HG03442 (cell line): Measurements from ENCODE around the gene MRAP.
"Not testable (repeated sequence)": the region's sequence is repeated elsewhere in the genome, so short reads cannot be mapped to it uniquely, and the experiment has no call there.

Source experiments
- ATAC-seq: cut with Tn5 transposase; IDR thresholded peaks from one replicate; pipeline ENCODE4 v1.9.1; 2021; ENCODE audit warnings: mild to moderate bottlenecking, moderate library complexity; ENCODE audit not compliant: unreplicated experiment

MRAP gene

DNA sequence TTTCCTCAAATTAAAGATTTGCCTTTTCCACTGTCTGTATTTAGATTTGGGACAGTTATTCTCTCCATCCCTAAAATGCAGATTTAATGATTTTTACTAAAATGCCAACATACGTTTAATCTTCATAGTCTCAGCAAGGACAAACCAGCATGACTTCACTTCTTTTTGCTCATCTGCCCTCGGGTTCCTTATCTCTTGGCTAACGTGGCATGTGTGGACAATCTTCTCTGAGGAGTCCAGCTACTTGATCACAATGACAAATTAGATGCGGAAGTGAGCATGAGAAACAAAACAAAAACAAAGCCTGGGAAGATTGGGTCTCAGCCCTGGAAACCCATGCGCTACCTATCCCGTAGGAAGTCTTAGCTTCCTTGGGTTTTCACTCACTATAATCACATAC is 1.0 kb downstream of the MRAP start:
- ATAC-seq, result no peak

GRCh38 chr21:32300117-32300681 is 1.5 kb downstream of the MRAP start:
- no peak for ATAC-seq

DNA sequence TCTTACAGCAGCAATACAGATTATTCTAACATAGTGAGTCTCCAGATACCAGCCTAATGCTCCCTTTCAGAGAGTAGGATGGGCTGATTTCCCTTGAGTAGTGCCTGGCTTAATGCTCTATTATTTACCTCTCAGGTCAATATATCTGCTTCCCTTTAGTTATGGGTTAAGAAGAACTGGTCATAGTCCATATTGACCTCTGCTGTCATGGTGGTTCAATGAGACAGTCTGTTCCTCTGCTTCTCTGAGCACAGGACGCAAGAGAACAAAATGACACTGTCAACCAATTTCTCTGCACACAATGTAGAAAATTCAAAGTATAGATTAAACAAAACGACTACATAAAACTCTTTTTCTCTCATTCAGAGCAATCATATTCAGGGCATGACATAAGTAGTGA is 2.9 kb downstream of the MRAP start:
- ATAC-seq, result no peak

DNA sequence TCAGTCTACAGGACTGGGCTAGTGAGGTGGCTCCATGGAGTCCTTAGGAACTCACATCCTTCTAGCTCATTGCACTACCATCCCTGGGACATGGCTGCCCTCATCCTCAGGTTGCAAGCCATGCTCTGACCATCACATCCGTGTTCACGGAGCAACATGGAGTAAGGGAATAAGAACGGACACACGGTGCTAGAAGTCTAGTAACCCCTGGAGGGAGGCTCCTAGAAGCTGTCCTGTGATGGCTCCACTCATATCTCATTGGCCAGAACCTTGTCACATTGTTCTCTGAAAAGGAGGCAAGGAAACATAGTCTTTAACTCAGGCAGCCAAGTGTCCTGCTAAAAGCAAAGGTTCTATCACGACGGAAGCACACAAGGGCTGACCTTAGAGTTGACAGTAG is 3.9 kb downstream of the MRAP start:
- ATAC-seq, result no peak

DNA sequence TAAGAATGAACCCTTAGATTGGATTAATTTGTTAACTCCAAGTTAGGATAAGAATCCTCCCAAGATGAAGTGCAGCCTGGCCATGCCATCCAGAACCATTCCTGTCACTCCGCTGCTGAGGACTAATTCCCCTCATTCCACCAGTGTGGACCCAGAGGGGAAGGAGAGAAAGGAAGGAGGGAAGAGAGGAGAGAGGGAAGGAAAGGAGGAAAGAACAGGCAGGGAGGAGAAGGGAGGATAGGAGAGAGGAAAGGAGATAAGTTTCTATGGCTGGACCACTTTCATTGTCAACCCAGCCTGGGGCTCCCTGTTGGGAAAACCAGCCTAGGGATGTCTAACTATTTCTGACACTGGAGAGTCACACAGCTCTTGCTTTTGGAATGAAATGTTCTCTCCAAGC is 4.7 kb downstream of the MRAP start:
- no peak for ATAC-seq

GRCh38 chr21:32304998-32305397 is 6.3 kb downstream of the MRAP start:
- no peak for ATAC-seq

DNA sequence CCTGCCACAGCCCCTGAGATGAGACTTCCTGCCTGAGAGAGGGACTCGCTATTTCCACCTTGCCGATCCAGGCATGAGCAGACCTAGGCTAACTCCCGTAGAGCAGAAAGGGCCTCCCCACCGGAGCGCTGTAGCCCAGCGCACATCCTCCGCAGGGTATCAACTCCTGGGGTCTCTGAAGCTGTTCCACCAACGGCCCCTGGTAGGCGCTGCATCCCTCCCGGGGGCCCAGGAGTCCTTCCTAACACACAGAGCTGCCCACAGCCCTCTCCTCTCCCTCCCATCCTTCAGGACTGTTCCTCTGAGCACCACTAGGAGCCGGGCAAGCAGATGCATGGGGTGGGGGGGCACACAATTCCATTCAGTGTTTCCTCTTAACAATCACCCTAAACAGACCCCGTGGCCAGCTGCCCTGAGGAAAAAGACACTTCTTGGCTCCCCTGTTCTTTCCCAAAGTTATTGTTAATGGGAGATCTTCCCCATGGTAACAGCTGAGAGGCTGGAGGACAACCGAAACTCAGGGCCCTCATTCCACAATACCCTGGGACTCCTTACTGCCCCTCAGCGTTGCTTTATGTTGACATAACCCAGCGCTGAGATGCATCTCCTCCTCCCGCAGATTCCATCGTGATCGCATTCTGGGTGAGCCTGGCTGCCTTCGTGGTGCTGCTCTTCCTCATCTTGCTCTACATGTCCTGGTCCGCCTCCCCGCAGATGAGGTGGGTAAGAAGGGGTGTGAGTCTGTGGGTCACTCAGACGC is 7.5 kb downstream of the MRAP start:
- no peak for ATAC-seq

DNA sequence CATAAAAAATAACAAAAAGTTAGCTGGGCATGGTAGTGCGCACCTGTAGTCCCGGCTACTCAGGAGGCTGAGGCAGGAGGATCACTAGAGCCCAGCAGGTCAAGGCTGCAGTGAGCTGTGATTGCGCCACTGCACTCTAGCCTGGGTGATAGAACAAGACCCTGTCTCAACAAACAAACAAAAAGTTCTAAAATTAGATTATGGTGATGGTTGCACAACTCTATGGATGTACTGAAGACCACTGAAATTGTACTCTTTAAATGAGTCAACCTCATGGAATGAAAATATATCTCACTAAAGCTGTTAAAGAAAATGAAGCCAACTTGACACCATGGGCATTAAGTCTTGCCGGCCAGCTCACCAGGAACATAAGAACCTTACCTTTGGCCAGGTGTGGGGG is 9.1 kb downstream of the MRAP start:
- no peak for ATAC-seq

DNA sequence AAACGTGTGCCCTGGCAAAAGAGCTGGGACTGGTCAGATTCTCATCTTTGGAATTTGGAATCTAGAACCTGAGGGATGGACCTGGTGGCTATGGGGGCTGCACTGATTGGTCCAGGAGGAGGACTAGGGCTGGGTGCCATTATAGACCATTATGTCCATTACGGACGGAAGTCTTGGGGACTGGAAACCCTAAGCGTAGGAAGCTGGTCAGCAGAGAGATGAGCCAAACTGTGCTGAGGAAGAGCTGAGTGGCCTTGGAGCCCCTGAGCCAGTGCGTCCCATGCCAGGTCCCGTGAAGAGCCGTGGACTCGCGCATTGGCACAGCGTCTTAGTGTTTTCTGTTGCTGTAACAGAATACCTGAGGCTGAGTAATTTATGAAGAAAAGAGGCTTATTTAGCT is 10.0 kb downstream of the MRAP start:
- ATAC-seq, result no peak

- no peak for ATAC-seq
These were observed 11.3 kb downstream of the MRAP start for GRCh38 chr21:32309906-32310460.

DNA sequence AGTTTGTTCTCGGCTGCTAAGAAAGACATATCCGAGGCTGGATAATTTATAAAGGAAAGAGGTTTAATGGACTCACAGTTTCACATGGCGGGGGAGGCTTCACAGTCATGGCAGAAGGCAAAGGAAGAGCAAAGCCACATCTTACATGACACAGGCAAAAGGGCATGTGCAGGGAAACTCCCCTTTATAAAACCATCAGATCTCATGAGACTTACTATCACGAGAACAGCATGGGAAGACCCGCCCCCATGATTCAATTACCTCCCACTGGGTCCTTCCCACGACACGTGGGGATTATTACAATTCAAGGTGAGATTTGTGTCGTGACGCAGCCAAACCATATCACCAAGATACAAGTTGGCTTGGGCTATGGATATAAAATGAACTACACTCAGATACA is 12.3 kb downstream of the MRAP start:
- ATAC-seq, result not testable (repeated sequence)

DNA sequence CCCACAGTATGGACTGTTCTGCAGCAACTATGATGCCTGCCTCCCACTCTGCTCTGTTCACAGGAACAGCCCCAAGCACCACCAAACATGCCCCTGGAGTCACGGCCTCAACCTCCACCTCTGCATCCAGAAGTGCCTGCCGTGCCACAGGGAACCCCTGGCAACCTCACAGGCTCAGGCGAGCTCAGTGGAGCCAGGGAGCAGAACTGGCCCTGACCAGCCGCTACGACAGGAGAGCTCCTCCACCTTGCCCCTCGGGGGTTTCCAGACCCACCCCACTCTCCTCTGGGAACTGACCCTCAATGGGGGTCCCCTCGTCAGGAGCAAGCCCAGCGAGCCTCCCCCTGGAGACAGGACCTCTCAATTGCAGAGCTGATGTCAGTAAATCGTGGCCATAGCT is 13.0 kb downstream of the MRAP start:
- ATAC-seq, result no peak

DNA sequence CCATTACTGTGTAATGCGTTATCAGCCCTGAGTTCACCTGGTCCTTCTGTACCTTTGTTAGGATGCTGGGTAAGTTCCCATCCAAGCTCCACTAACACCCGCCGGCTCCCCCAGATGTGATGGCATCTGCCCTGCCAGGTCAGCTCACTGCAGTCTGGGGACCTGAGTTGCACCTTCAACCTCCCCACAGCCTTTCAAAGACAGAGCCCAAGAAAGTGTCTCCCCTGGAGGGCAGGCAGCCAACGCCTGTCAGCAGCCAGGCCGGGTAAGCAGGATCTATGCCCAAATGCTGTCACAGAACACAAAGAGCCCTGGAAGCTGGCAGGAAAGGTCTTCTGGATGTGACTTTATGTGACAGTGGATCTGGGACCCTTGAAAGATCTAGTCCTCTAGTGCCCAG is 13.7 kb downstream of the MRAP start:
- no peak for ATAC-seq

DNA sequence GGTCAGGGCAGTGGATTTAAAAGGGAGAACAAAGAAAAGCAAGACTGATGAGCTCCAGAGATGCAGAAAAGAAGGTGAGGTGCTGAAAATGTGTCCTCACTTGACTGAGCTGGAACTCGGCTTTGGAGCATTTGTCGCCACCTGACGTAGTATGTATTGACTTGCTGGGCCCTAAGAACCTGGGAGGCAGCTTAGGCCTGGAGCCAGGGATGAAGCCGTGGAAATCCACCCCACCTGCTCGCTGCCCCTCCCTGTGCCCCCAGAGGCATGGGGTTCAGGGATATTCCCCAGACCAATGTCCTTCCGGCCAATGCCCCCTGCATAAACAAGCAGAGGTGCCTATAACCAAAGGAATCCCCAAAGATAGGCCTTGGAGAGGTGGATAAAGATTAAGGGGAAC is 14.3 kb downstream of the MRAP start:
- no peak for ATAC-seq

GRCh38 chr21:32314806-32315205 is 16.2 kb downstream of the MRAP start:
- no peak for ATAC-seq

- no peak for ATAC-seq
These were observed 17.0 kb downstream of the MRAP start for GRCh38 chr21:32315511-32316281.

GRCh38 chr21:32316361-32317215 is 17.9 kb downstream of the MRAP start:
- ATAC-seq, result no peak

DNA sequence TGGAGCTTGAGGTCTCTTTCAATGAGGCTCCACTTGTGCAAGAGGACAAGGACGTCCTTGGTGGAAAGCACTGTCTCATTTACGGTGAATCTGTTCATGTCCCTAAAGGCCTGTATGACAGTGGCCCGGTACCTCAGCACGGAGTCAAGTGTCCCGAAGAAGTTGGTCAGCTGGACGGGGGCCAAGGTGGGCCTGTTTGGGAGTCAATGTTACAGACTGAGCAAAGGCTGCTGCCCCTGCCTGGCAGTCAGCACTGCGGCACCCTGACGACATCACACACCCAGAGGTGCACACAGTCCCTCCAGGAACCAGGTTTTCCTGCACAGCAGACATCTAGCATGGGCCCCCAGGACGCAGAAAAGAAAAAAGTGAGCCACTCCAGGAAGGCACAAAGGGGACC is 19.1 kb downstream of the MRAP start:
- no peak for ATAC-seq

GRCh38 chr21:32319012-32319411 is 20.4 kb downstream of the MRAP start:
- no peak for ATAC-seq

GRCh38 chr21:32320059-32320458 is 21.4 kb downstream of the MRAP start:
- ATAC-seq, result no peak

GRCh38 chr21:32320726-32321125 is 22.1 kb downstream of the MRAP start:
- ATAC-seq, result no peak
